ENCODE measurements around the gene ZNF774. TPM values are rescaled to one million over a fixed set of nuclear protein-coding genes. Genes with fewer than 3 reads are reported as not detected.

ZNF774 gene
- total and polyA plus RNA-seq, 2 experiments from 2014 or later, result 0.22 to 1.6 TPM

GRCh38 chr15:90325726-90326125, 26.4 kb upstream of the ZNF774 start:
- Histone ChIP-seq H3K4me3 (no peak overlapping the region), H3K4me1 (ENCODE audit: insufficient read depth) (no peaks in the 10 kb centered on the region), H3K4me2 (ENCODE audit: unreplicated experiment) (no peak overlapping the region), H3K27me3 (replicated peaks; ENCODE audit: insufficient read depth) (no peaks in the 10 kb centered on the region), H4K20me1 (ENCODE audit: insufficient read depth) (no peaks in the 10 kb centered on the region), H3F3A (ENCODE audit: insufficient read depth) (no peaks in the 10 kb centered on the region), H3K9me2 (ENCODE audit: insufficient read depth) (no peaks in the 10 kb centered on the region), H3K27ac (no peak overlapping the region), H3K9ac (no peak overlapping the region), H3K36me3 (ENCODE audit: low read depth) (no peaks in the 10 kb centered on the region), H3K79me2 (ENCODE audit: insufficient read depth) (no peaks in the 10 kb centered on the region), H3K9me3 (ENCODE audit: low read depth) (no peaks in the 10 kb centered on the region), H2AFZ (no peak overlapping the region)
- DNase-seq, result no peak
- TF ChIP-seq EZH2phosphoT487 (IDR thresholded peaks at IDR 0.05; ENCODE audit: insufficient read depth, low read depth) (no peak), EZH2 (IDR thresholded peaks at IDR 0.05; ENCODE audit: insufficient read depth, poor library complexity, severe bottlenecking) (no peak)
- WGBS, 2 experiments (ENCODE audit: low coverage in 1 of 2, low lambda C conversion rate in 2 of 2, missing lambda C conversion rate in 2 of 2), result 96 to 100% methylated on average over 4 of the region's 4 CpGs
- in situ Hi-C loops (cut with MboI), result loop anchor here (10.0 kb wide), 1 partner anchor 149 kb away; no protein-coding TSS in a partner anchor

GRCh38 chr15:90326441-90326840, 25.6 kb upstream of the ZNF774 start:
- no peaks in the 10 kb centered on the region for H3K9me3 ChIP-seq (ENCODE audit: low read depth)
- H3K4me2 ChIP-seq (ENCODE audit: unreplicated experiment), result no peak overlapping the region
- H4K20me1 ChIP-seq (ENCODE audit: insufficient read depth), result no peaks in the 10 kb centered on the region
- no peak overlapping the region for H3K27ac ChIP-seq
- no peaks in the 10 kb centered on the region for H3K79me2 ChIP-seq (ENCODE audit: insufficient read depth)
- H3K4me3 ChIP-seq, result no peak overlapping the region
- no peak for DNase-seq
- no peak overlapping the region for H2AFZ ChIP-seq
- WGBS, 2 experiments (ENCODE audit: low coverage in 1 of 2, low lambda C conversion rate in 2 of 2, missing lambda C conversion rate in 2 of 2), result 90 to 92% methylated on average over 4 of the region's 4 CpGs
- no peak overlapping the region for H3K9ac ChIP-seq
- H3K4me1 ChIP-seq (ENCODE audit: insufficient read depth), result no peaks in the 10 kb centered on the region
- H3F3A ChIP-seq (ENCODE audit: insufficient read depth), result no peaks in the 10 kb centered on the region
- H3K36me3 ChIP-seq (ENCODE audit: low read depth), result no peaks in the 10 kb centered on the region
- in situ Hi-C loops (cut with MboI), result loop anchor here (10.0 kb wide), 1 partner anchor 148 kb away; no protein-coding TSS in a partner anchor
- H3K9me2 ChIP-seq (ENCODE audit: insufficient read depth), result no peaks in the 10 kb centered on the region
- H3K27me3 ChIP-seq (replicated peaks; ENCODE audit: insufficient read depth), result no peaks in the 10 kb centered on the region
- TF ChIP-seq EZH2phosphoT487 (IDR thresholded peaks at IDR 0.05; ENCODE audit: insufficient read depth, low read depth) (no peak), EZH2 (IDR thresholded peaks at IDR 0.05; ENCODE audit: insufficient read depth, poor library complexity, severe bottlenecking) (no peak)

GRCh38 chr15:90327311-90327710, 24.8 kb upstream of the ZNF774 start:
- Histone ChIP-seq H2AFZ (no peak overlapping the region), H3K27ac (no peak overlapping the region), H3K27me3 (replicated peaks; ENCODE audit: insufficient read depth) (no peaks in the 10 kb centered on the region), H3K9me3 (ENCODE audit: low read depth) (no peaks in the 10 kb centered on the region), H3F3A (ENCODE audit: insufficient read depth) (no peaks in the 10 kb centered on the region), H3K4me2 (ENCODE audit: unreplicated experiment) (no peak overlapping the region), H3K4me1 (ENCODE audit: insufficient read depth) (no peaks in the 10 kb centered on the region), H3K9me2 (ENCODE audit: insufficient read depth) (no peaks in the 10 kb centered on the region), H3K36me3 (ENCODE audit: low read depth) (no peaks in the 10 kb centered on the region), H3K4me3 (no peak overlapping the region), H3K9ac (no peak overlapping the region), H4K20me1 (ENCODE audit: insufficient read depth) (no peaks in the 10 kb centered on the region), H3K79me2 (ENCODE audit: insufficient read depth) (no peaks in the 10 kb centered on the region)
- DNase-seq, result no peak
- 89% methylated on average over 6 of the region's 6 CpGs for WGBS, 2 experiments (ENCODE audit: low coverage in 1 of 2, low lambda C conversion rate in 2 of 2, missing lambda C conversion rate in 2 of 2)
- in situ Hi-C loops (cut with MboI), result loop anchor here (10.0 kb wide), 1 partner anchor 147 kb away; no protein-coding TSS in a partner anchor
- TF ChIP-seq EZH2 (IDR thresholded peaks at IDR 0.05; ENCODE audit: insufficient read depth, poor library complexity, severe bottlenecking) (no peak), EZH2phosphoT487 (IDR thresholded peaks at IDR 0.05; ENCODE audit: insufficient read depth, low read depth) (no peak)

GRCh38 chr15:90334304-90334731, 17.8 kb upstream of the ZNF774 start:
- TF ChIP-seq EZH2phosphoT487 (IDR thresholded peaks at IDR 0.05; ENCODE audit: insufficient read depth, low read depth) (no peak), EZH2 (IDR thresholded peaks at IDR 0.05; ENCODE audit: insufficient read depth, poor library complexity, severe bottlenecking) (no peak)
- H3K9me2 ChIP-seq (ENCODE audit: insufficient read depth), result no peaks in the 10 kb centered on the region
- no peak overlapping the region for H3K27ac ChIP-seq
- H3K79me2 ChIP-seq (ENCODE audit: insufficient read depth), result no peaks in the 10 kb centered on the region
- no peak overlapping the region for H2AFZ ChIP-seq
- no peak overlapping the region for H3K4me3 ChIP-seq
- no peak overlapping the region for H3K4me2 ChIP-seq (ENCODE audit: unreplicated experiment)
- H3K9ac ChIP-seq, result no peak overlapping the region
- 73 to 79% methylated on average over 3 of the region's 3 CpGs for WGBS, 2 experiments (ENCODE audit: low coverage in 1 of 2, low lambda C conversion rate in 2 of 2, missing lambda C conversion rate in 2 of 2)
- H3K9me3 ChIP-seq (ENCODE audit: low read depth), result no peaks in the 10 kb centered on the region
- H3F3A ChIP-seq (ENCODE audit: insufficient read depth), result peaks cover 14% of the 10 kb centered on the region
- H4K20me1 ChIP-seq (ENCODE audit: insufficient read depth), result no peaks in the 10 kb centered on the region
- H3K4me1 ChIP-seq (ENCODE audit: insufficient read depth), result peaks cover 14% of the 10 kb centered on the region
- no peaks in the 10 kb centered on the region for H3K36me3 ChIP-seq (ENCODE audit: low read depth)
- in situ Hi-C loops (cut with MboI), result no loop called here
- DNase-seq, result no peak
- H3K27me3 ChIP-seq (replicated peaks; ENCODE audit: insufficient read depth), result no peaks in the 10 kb centered on the region

Measured in GM23248 (cell line).